ENCODE measurements around the gene EPB41L1. TPM values are rescaled to one million over a fixed set of nuclear protein-coding genes. Genes with fewer than 3 reads are reported as not detected.

Gene EPB41L1
- total RNA-seq, 1 donor from 2014 or later = 30.6 TPM

DNA sequence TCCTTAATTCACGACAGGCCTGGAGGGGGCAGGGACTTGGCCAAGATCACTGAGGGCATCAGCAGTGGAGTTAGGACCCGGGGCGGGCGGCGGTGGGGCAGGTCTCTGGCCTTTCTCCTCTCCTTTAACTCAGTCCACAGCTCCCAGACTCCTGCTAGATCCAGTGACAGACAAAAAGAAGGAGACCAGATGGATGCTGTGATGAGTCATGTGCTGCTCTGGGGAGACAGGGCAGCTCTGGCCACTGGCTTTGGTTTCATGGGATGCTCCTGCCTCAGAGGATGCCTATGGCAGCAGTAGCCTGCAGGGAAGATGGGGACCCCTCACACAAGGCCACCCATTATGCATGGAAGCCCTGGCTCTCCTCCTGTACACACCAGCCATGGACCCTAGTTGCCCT is 20.5 kb downstream of the EPB41L1 start:
- Mint-ChIP-seq H3K36me3 (ENCODE audit: low read depth) (no peaks in the 10 kb centered on the region), H3K27me3 (ENCODE audit: low read depth) (peaks cover 15% of the 10 kb centered on the region), H3K9me3 (no peaks in the 10 kb centered on the region), H3K27ac (ENCODE audit: unreplicated experiment) (peak overlapping the region; percentile 67), H3K4me3 (no peak overlapping the region), H3K4me1 (peaks cover 62% of the 10 kb centered on the region)
- TF ChIP-seq, protein P1, sequence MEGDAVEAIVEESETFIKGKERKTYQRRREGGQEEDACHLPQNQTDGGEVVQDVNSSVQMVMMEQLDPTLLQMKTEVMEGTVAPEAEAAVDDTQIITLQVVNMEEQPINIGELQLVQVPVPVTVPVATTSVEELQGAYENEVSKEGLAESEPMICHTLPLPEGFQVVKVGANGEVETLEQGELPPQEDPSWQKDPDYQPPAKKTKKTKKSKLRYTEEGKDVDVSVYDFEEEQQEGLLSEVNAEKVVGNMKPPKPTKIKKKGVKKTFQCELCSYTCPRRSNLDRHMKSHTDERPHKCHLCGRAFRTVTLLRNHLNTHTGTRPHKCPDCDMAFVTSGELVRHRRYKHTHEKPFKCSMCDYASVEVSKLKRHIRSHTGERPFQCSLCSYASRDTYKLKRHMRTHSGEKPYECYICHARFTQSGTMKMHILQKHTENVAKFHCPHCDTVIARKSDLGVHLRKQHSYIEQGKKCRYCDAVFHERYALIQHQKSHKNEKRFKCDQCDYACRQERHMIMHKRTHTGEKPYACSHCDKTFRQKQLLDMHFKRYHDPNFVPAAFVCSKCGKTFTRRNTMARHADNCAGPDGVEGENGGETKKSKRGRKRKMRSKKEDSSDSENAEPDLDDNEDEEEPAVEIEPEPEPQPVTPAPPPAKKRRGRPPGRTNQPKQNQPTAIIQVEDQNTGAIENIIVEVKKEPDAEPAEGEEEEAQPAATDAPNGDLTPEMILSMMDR (conservative IDR thresholded peaks at IDR 0.05) = no peak
- no peak for DNase-seq (ENCODE audit: low read depth, low spot score)

DNA sequence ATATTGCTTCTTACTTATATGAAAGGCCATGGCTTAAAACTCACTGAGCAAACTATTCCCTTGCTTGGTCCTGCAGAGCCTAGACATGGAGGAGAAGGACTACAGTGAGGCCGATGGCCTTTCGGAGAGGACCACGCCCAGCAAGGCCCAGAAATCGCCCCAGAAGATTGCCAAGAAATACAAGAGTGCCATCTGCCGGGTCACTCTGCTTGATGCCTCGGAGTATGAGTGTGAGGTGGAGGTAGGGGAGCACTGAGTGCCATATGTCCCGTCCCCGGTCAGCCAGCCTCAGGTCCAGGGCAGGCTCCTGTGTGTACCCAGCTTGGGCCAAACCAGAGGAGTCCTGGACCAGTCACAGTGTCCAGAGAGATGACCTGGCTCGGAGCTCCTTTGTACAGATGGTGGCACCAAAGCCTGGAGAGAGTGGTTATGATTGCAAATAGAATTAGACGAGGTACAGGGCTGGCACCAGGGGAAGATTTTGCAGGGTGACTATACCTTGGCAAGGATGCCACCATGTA is 21.0 kb downstream of the EPB41L1 start:
- Mint-ChIP-seq H3K27me3 (ENCODE audit: low read depth) (peaks cover 12% of the 10 kb centered on the region), H3K4me3 (no peak overlapping the region), H3K9me3 (no peaks in the 10 kb centered on the region), H3K27ac (ENCODE audit: unreplicated experiment) (no peak overlapping the region), H3K4me1 (peaks cover 60% of the 10 kb centered on the region), H3K36me3 (ENCODE audit: low read depth) (no peaks in the 10 kb centered on the region)
- TF ChIP-seq, protein P1 (conservative IDR thresholded peaks at IDR 0.05) = no peak
- no peak for DNase-seq (ENCODE audit: low read depth, low spot score)

DNA sequence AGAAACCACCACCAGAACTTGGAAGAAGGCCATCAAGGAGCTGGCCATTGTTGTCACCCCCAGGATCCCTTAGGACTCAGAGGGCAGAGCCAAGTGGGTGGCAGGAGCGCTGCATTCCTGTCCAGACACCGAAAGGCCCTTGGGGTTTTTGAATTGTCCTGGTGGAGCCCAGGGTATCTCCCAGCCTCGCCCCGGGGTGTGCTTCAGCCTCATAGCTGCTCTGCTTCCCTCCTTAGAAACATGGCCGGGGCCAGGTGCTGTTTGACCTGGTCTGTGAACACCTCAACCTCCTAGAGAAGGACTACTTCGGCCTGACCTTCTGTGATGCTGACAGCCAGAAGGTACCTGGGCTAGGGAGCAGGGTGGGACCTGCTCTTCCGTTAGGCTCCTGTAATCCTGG is 23.2 kb downstream of the EPB41L1 start:
- H3K36me3 Mint-ChIP-seq (ENCODE audit: low read depth) = no peaks in the 10 kb centered on the region
- peaks cover 10% of the 10 kb centered on the region for H3K27me3 Mint-ChIP-seq (ENCODE audit: low read depth)
- H3K4me1 Mint-ChIP-seq = peaks cover 56% of the 10 kb centered on the region
- no peak overlapping the region for H3K4me3 Mint-ChIP-seq
- H3K27ac Mint-ChIP-seq (ENCODE audit: unreplicated experiment) = peak overlapping the region; percentile 79
- no peak for DNase-seq (ENCODE audit: low read depth, low spot score)
- TF ChIP-seq, protein P1 (conservative IDR thresholded peaks at IDR 0.05) = no peak
- H3K9me3 Mint-ChIP-seq = no peaks in the 10 kb centered on the region

DNA sequence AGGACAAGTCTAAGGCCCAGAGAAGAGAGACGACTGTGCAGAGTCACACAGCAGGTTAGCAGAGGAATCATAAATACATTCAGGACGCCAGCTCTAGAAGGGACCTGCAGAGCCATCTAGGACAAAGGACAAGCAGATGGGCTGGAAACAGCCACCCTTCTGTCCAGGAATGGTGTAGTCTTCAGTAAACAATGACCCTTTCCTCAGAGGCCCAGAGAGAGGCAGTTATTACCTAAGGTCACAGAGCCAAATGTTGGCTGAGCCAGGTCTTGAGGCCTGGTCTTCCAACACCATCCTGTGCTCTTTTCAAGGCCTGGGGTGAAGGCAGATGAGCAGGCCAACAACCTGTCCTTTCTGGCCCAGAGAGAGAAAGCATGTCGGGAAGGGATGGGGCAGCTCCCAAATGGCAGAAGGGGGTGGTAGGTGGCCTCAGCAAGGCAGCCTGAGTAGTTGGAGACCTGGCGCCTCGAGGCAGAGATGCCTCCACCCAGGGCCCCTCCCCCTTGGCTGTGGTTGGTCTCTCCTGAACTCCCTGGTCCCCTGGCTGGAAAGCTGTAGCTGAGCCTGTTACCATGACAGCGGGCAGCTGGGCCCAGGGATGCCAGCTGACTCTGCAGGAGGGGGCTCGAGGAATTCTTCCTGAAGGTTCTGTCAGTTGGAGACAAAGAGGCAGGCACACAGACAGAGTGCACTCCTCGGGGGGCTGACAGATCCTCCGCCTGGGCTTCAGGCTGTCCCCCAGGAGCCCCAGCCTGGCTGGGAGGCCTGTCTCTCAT is 24.8 kb downstream of the EPB41L1 start:
- H3K27ac Mint-ChIP-seq (ENCODE audit: unreplicated experiment) = peak overlapping the region; percentile 97

DNA sequence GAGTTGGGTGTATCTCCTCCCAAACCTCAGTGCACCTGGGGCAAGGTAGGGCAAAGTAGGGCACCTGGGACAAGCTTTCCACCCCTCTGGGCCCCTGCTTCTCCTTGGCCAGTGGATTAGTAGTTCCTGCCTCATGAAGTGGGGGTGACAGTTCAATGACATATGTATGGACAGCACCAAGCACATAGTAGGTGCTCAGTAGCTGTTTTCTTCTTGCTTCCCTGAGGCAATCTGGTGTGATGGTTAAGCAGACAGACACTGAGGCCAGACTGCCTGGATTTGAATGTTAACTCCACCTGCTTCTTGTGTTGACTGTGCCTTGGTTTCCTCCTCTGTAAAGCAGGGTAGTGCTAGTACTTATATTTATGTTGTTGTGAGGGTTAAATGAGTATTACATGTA is 25.8 kb downstream of the EPB41L1 start:
- Mint-ChIP-seq H3K4me1 (peaks cover 36% of the 10 kb centered on the region), H3K9me3 (no peaks in the 10 kb centered on the region), H3K27ac (ENCODE audit: unreplicated experiment) (no peak overlapping the region), H3K27me3 (ENCODE audit: low read depth) (peaks cover 4% of the 10 kb centered on the region), H3K4me3 (no peak overlapping the region), H3K36me3 (ENCODE audit: low read depth) (no peaks in the 10 kb centered on the region)
- DNase-seq (ENCODE audit: low read depth, low spot score) = no peak
- TF ChIP-seq, protein P1 (conservative IDR thresholded peaks at IDR 0.05) = no peak

More for the DNA sequence above, 24.8 kb downstream of the EPB41L1 start:
- peaks cover 44% of the 10 kb centered on the region for H3K4me1 Mint-ChIP-seq
- H3K27me3 Mint-ChIP-seq (ENCODE audit: low read depth) = peaks cover 6% of the 10 kb centered on the region
- TF ChIP-seq, protein P1 (conservative IDR thresholded peaks at IDR 0.05) = no peak
- H3K9me3 Mint-ChIP-seq = no peaks in the 10 kb centered on the region
- H3K36me3 Mint-ChIP-seq (ENCODE audit: low read depth) = no peaks in the 10 kb centered on the region
- H3K4me3 Mint-ChIP-seq = no peak overlapping the region
- DNase-seq (ENCODE audit: low read depth, low spot score) = peak; percentile 44
